HG03060 (cell line): Measurements from ENCODE around the gene TAAR6.
"Not testable (repeated sequence)": the region's sequence is repeated elsewhere in the genome, so short reads cannot be mapped to it uniquely, and the experiment has no call there.

Experiments
- ATAC-seq: cut with Tn5 transposase; IDR thresholded peaks from one replicate; pipeline ENCODE4 v1.9.1; 2021; ENCODE audit warnings: low read depth, moderate number of reproducible peaks; ENCODE audit not compliant: unreplicated experiment

Gene TAAR6

GRCh38 chr6:132587424-132587823 lies 17.3 kb downstream of the TAAR6 start:
- ATAC-seq = no peak

- no peak for ATAC-seq
Measured at GRCh38 chr6:132589454-132589853, 19.3 kb downstream of the TAAR6 start, which contains the start of gene TAAR5. TAAR5 (minus strand) TSS chr6:132589741; CDS start chr6:132589686, 55 bp downstream.

GRCh38 chr6:132590362-132590761 lies 20.2 kb downstream of the TAAR6 start:
- ATAC-seq = no peak

- no peak for ATAC-seq
Measured at GRCh38 chr6:132592855-132593254, 22.7 kb downstream of the TAAR6 start.

- ATAC-seq = no peak
Measured at GRCh38 chr6:132596201-132596600, 26.1 kb downstream of the TAAR6 start.

GRCh38 chr6:132598473-132598872 lies 28.4 kb downstream of the TAAR6 start:
- peak; percentile 62 for ATAC-seq

- ATAC-seq = not testable (repeated sequence)
Measured at GRCh38 chr6:132600900-132601299, 30.8 kb downstream of the TAAR6 start.

GRCh38 chr6:132604635-132605152 lies 34.6 kb downstream of the TAAR6 start:
- no peak for ATAC-seq

- no peak for ATAC-seq
Measured at GRCh38 chr6:132607544-132608233, 37.6 kb downstream of the TAAR6 start.

- ATAC-seq = no peak
Measured at GRCh38 chr6:132611616-132612015, 41.5 kb downstream of the TAAR6 start.

- no peak for ATAC-seq
Measured at GRCh38 chr6:132612449-132613108, 42.5 kb downstream of the TAAR6 start.

- no peak for ATAC-seq
Measured at GRCh38 chr6:132614554-132614953, 44.4 kb downstream of the TAAR6 start.

GRCh38 chr6:132616677-132617076 lies 46.6 kb downstream of the TAAR6 start:
- no peak for ATAC-seq
